ENCODE measurements around the gene FOXP2. TPM values are rescaled to one million over a fixed set of nuclear protein-coding genes. Genes with fewer than 3 reads are reported as not detected.

FOXP2 gene
- total and polyA plus RNA-seq, 2 donors (not counting 3 experiments of a cell fraction or from before 2014, with no cell fraction given), result 0.37 to 2.7 TPM

DNA sequence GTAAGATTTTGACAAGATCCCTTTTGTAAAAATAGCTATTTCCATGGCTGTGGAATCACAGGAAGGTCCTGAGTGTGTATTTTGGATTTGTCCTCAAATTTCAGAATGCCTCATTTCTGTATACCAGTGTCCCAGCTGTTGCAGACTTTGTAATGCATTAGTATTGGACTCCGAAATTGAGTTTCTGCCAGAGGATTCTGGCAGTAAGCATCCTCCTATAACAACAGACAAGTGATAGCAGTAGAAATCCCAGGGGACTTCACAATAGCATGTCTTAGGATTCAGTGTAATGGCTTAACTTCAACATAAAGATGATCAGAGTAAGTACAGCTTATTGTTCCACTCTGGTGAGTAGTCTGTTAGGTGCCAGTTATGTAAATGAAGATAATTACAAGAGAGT is 104.6 kb downstream of the FOXP2 start:
- dilution Hi-C loops (cut with MboI; ENCODE audit: extremely low pct_ligation_motif_present, low sequenced_read_pairs) (no loop called here), intact Hi-C loops (cut with micrococcal nuclease) (no loop called here)
- no TSS peak for BruUV-seq (replicated peaks)
- no peak for TF ChIP-seq POLR2A (IDR thresholded peaks at IDR 0.05; ENCODE audit: low read depth, low read length)
- no peak for TF ChIP-seq MYC (IDR thresholded peaks at IDR 0.05; ENCODE audit: low read depth, low read length)
- no peak for TF ChIP-seq JUN (IDR thresholded peaks at IDR 0.05; ENCODE audit: borderline replicate concordance, insufficient read depth, insufficient read length, low read depth)
- TF ChIP-seq, protein P1, sequence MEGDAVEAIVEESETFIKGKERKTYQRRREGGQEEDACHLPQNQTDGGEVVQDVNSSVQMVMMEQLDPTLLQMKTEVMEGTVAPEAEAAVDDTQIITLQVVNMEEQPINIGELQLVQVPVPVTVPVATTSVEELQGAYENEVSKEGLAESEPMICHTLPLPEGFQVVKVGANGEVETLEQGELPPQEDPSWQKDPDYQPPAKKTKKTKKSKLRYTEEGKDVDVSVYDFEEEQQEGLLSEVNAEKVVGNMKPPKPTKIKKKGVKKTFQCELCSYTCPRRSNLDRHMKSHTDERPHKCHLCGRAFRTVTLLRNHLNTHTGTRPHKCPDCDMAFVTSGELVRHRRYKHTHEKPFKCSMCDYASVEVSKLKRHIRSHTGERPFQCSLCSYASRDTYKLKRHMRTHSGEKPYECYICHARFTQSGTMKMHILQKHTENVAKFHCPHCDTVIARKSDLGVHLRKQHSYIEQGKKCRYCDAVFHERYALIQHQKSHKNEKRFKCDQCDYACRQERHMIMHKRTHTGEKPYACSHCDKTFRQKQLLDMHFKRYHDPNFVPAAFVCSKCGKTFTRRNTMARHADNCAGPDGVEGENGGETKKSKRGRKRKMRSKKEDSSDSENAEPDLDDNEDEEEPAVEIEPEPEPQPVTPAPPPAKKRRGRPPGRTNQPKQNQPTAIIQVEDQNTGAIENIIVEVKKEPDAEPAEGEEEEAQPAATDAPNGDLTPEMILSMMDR (IDR thresholded peaks at IDR 0.05; ENCODE audit: extremely low read depth in 1 of 2, insufficient read depth in 1 of 2, low read depth in 1 of 2, low read length in 2 of 2), result no peak
- no peak for TF ChIP-seq GATA2 (IDR thresholded peaks at IDR 0.05; ENCODE audit: insufficient read depth, insufficient read length, low read depth, low read length)
- TF ChIP-seq, protein P2, sequence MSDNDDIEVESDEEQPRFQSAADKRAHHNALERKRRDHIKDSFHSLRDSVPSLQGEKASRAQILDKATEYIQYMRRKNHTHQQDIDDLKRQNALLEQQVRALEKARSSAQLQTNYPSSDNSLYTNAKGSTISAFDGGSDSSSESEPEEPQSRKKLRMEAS (IDR thresholded peaks at IDR 0.05; ENCODE audit: insufficient read depth, insufficient read length), result no peak
- TF ChIP-seq POLR2AphosphoS5 (IDR thresholded peaks at IDR 0.05; ENCODE audit: insufficient read depth, low read depth, low read length), result no peak
- no peak for TF ChIP-seq FOS (IDR thresholded peaks at IDR 0.05; ENCODE audit: borderline replicate concordance, insufficient read depth, low read length)
- no peak for TF ChIP-seq EZH2 (IDR thresholded peaks at IDR 0.05; ENCODE audit: borderline replicate concordance, low read depth, low read length, severe bottlenecking)
- Histone ChIP-seq H3K27me3 (ENCODE audit: control insufficient read depth in 2 of 2, insufficient read depth in 2 of 2, low read length in 2 of 2) (no peaks in the 10 kb centered on the region), H3K9me1 (replicated peaks; ENCODE audit: control insufficient read depth, extremely low read depth, insufficient read depth, low read length) (no peaks in the 10 kb centered on the region), H2AFZ (ENCODE audit: low read depth, low read length) (no peak overlapping the region), H3K27ac (ENCODE audit: insufficient read depth, low read depth, low read length) (no peak overlapping the region), H3K4me1 (ENCODE audit: control insufficient read depth, extremely low read depth, insufficient read depth, low read length) (no peaks in the 10 kb centered on the region), H3K36me3 (ENCODE audit: control insufficient read depth in 2 of 2, extremely low read depth in 1 of 2, insufficient read depth in 2 of 2, low read length in 2 of 2) (no peaks in the 10 kb centered on the region), H3K4me3 (replicated peaks in 1 of 3; ENCODE audit: insufficient read depth in 1 of 3, low read depth in 1 of 3, low read length in 3 of 3) (no peak overlapping the region), H3K4me2 (ENCODE audit: insufficient read depth, low read length) (no peak overlapping the region), H3K9ac (replicated peaks; ENCODE audit: extremely low read depth, insufficient read depth, low read length) (no peak overlapping the region), H4K20me1 (replicated peaks; ENCODE audit: control insufficient read depth, extremely low read depth, insufficient read depth, low read length) (no peaks in the 10 kb centered on the region), H3K9me3 (replicated peaks; ENCODE audit: control insufficient read depth, insufficient read depth, low read length) (no peaks in the 10 kb centered on the region), H3K79me2 (ENCODE audit: control insufficient read depth, insufficient read depth, low read length) (no peaks in the 10 kb centered on the region)
- ChIA-PET POLR2A (no interaction called here), CTCF (interaction anchor here (1.5 kb wide), 1 partner anchor 11 kb away, joined by 7 read pairs; no protein-coding TSS in a partner anchor)
- FAIRE-seq (no peak), DNase-seq (ENCODE audit: low read depth, low spot score) (no peak)

All from endothelial cell of umbilical vein (primary cell).